HepG2 (cell line): ENCODE data around the gene SMIM12. TPM values are rescaled to one million over a fixed set of nuclear protein-coding genes. Genes with fewer than 3 reads are reported as not detected.

ENCODE experiments used
- ARNT2 ChIP-seq: sonication (generic); formaldehyde crosslinking; IDR thresholded peaks from 2 replicates; pipeline ENCODE4 v1.8.0; 2022; ENCODE audit warnings: mild to moderate bottlenecking, low read depth, missing genetic modification reagents, moderate library complexity
- JDP2 ChIP-seq: sonication (generic); formaldehyde crosslinking; IDR thresholded peaks from 2 replicates; pipeline ENCODE4 v1.8.1; 2022; ENCODE audit warnings: missing genetic modification reagents, borderline replicate concordance
- MBD4 ChIP-seq: IDR thresholded peaks from 2 replicates; pipeline ENCODE4 v1.6.1; 2012; ENCODE audit warnings: low read length, inconsistent platforms, borderline replicate concordance
- NFYB ChIP-seq: sonication (generic); formaldehyde crosslinking; IDR thresholded peaks from 2 replicates; pipeline ENCODE4 v1.4.0; 2020; ENCODE audit warnings: missing genetic modification reagents
- NPAS2 ChIP-seq: sonication (generic); formaldehyde crosslinking; IDR thresholded peaks from 2 replicates; pipeline ENCODE4 v1.8.0; 2022; ENCODE audit warnings: mild to moderate bottlenecking, missing genetic modification reagents, borderline replicate concordance
- PCBP1 ChIP-seq: fragments of 200-400 bp; formaldehyde crosslinking; IDR thresholded peaks from 2 replicates; pipeline ENCODE4 v1.6.1; 2017; ENCODE audit warnings: mild to moderate bottlenecking, low read depth, low read length, borderline replicate concordance
- RAD21 ChIP-seq: fragments of 450-650 bp; formaldehyde crosslinking; IDR thresholded peaks from 2 replicates; pipeline ENCODE4 v1.5.0; 2020; ENCODE audit warnings: mild to moderate bottlenecking
- RFX3 ChIP-seq: IDR thresholded peaks from 2 replicates; pipeline ENCODE4 v1.6.1; 2016; ENCODE audit warnings: missing biosample characterization, missing genetic modification reagents
- TBX2 ChIP-seq: sonication (generic); formaldehyde crosslinking; IDR thresholded peaks from 2 replicates; pipeline ENCODE4 v1.5.0; 2020; ENCODE audit warnings: missing genetic modification reagents, mild to moderate bottlenecking, borderline replicate concordance
- U2AF1 ChIP-seq: fragments of 200-400 bp; formaldehyde crosslinking; optimal IDR thresholded peaks from 2 replicates; pipeline ENCODE3; 2017; ENCODE audit warnings: mild to moderate bottlenecking, low read depth, low read length
- ZFP37 ChIP-seq: sonication (generic); formaldehyde crosslinking; IDR thresholded peaks from 2 replicates; pipeline ENCODE4 v1.4.0; 2020; ENCODE audit warnings: missing genetic modification reagents, borderline replicate concordance
- ZNF34 ChIP-seq: sonication (generic); formaldehyde crosslinking; IDR thresholded peaks from 2 replicates; pipeline ENCODE4 v1.4.0; 2020; ENCODE audit warnings: mild to moderate bottlenecking, missing genetic modification reagents, borderline replicate concordance
- ZNF550 ChIP-seq: sonication (generic); formaldehyde crosslinking; IDR thresholded peaks from 2 replicates; pipeline ENCODE4 v1.4.0; 2020; ENCODE audit warnings: mild to moderate bottlenecking, missing genetic modification reagents, borderline replicate concordance
- ZNF607 ChIP-seq: sonication (generic); formaldehyde crosslinking; IDR thresholded peaks from 2 replicates; pipeline ENCODE4 v1.5.1; 2020; ENCODE audit warnings: missing genetic modification reagents, mild to moderate bottlenecking, borderline replicate concordance
- ZNF672 ChIP-seq: sonication (generic); formaldehyde crosslinking; IDR thresholded peaks from 2 replicates; pipeline ENCODE4 v1.8.1; 2022; ENCODE audit warnings: missing genetic modification reagents
- polyA plus RNA-seq, 8 experiments: library from polyadenylated mRNA; depleted of rRNA in 3 of 8; stranded (reverse) in 7 of 8; unstranded in 1 of 8; fragments of >200 nt; fragmentation: Illumina TruSeq in 4 of 8; extraction: Trizol in 4 of 8; gene quantifications; 2 replicates each; pipeline versions ENCODE4 v1.2.1 to v1.2.3, GENCODE V29; 2011 to 2016; ENCODE audit warnings: low read depth in 4 of 8, missing spikeins in 1 of 8, mixed read lengths in 1 of 8; ENCODE audit not compliant: insufficient read depth in 1 of 8
- total RNA-seq, 5 experiments: library from RNA; depleted of rRNA; stranded (reverse); fragments of >200 nt; fragmentation: Illumina TruSeq; extraction: Trizol; gene quantifications; 2 replicates each; pipeline ENCODE4 v1.2.3, GENCODE V29; 2016; ENCODE audit warnings: low read depth in 1 of 5
- TF ChIP-seq, protein P1 (sequence below): sonication (generic); formaldehyde crosslinking; IDR thresholded peaks from 2 replicates; pipeline ENCODE4 v1.8.0; 2022; ENCODE audit warnings: mild to moderate bottlenecking, missing genetic modification reagents, borderline replicate concordance
- TF ChIP-seq, protein P2 (sequence below): sonication (generic); formaldehyde crosslinking; IDR thresholded peaks from 2 replicates; pipeline ENCODE4 v1.5.0; 2020; ENCODE audit warnings: missing genetic modification reagents
- TF ChIP-seq, protein P3 (sequence below): sonication (generic); formaldehyde crosslinking; IDR thresholded peaks from 2 replicates; pipeline ENCODE4 v1.4.0; 2020; ENCODE audit warnings: low read depth, missing genetic modification reagents
- TF ChIP-seq, protein P4 (sequence below): sonication (generic); formaldehyde crosslinking; IDR thresholded peaks from 2 replicates; pipeline ENCODE4 v1.4.0; 2020; ENCODE audit warnings: mild to moderate bottlenecking, missing genetic modification reagents
- TF ChIP-seq, protein P5 (sequence below): sonication (generic); formaldehyde crosslinking; IDR thresholded peaks from 2 replicates; pipeline ENCODE4 v1.8.1; 2023; ENCODE audit warnings: mild to moderate bottlenecking, missing genetic modification reagents

The SMIM12 gene
- total and polyA plus RNA-seq, 2 of the 13 experiments (the other 11 are each of a cell fraction or from before 2014, with no cell fraction given), result 20.1 to 41.3 TPM

DNA sequence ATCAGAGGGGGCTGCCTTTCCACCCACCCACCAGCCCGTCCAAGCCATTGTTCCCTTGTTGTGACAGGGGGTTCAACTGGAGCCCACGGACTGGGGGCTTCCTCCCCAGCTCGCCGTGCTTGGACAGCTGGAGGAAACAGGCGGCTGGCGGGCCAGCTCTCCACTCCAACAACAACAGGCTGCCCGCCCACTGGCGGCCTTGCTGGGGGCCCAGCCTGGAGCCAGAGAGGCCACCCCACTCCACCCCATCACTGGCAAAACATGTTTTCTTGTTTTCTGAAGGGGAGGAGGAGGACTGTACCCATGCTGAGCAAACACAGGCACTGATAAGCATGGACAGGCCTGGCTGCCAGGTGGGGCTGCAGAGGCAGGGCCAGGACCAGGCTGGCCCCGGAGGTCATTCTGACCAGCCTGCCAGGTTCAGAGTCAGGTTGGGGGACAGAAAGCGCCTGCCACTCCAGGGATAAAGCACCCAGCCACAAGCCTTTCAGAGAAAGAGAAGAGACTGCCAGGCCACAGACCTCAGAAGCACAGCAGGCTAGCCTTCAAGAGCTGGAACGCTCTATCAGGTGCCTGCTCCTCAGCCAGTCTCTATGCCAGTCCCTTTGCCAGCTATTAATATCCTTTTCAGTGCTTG is 34.0 kb downstream of the SMIM12 start (continued):
- TF ChIP-seq, protein P1, sequence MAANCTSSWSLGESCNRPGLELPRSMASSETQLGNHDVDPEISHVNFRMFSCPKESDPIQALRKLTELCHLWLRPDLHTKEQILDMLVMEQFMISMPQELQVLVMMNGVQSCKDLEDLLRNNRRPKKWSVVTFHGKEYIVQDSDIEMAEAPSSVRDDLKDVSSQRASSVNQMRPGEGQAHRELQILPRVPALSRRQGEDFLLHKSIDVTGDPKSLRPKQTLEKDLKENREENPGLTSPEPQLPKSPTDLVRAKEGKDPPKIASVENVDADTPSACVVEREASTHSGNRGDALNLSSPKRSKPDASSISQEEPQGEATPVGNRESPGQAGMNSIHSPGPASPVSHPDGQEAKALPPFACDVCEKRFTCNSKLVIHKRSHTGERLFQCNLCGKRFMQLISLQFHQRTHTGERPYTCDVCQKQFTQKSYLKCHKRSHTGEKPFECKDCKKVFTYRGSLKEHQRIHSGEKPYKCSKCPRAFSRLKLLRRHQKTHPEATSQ (CRISPR knock-in tag), result no peak
- TF ChIP-seq RFX3 (CRISPR knock-in tag), result no peak
- no peak for TF ChIP-seq ZNF672 (CRISPR knock-in tag)
- TF ChIP-seq, protein P2, sequence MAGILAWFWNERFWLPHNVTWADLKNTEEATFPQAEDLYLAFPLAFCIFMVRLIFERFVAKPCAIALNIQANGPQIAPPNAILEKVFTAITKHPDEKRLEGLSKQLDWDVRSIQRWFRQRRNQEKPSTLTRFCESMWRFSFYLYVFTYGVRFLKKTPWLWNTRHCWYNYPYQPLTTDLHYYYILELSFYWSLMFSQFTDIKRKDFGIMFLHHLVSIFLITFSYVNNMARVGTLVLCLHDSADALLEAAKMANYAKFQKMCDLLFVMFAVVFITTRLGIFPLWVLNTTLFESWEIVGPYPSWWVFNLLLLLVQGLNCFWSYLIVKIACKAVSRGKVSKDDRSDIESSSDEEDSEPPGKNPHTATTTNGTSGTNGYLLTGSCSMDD, result no peak
- no peak for TF ChIP-seq NPAS2 (CRISPR knock-in tag)
- TF ChIP-seq RAD21 (CRISPR knock-in tag), result no peak
- TF ChIP-seq ZNF607 (CRISPR knock-in tag), result no peak
- no peak for TF ChIP-seq ZNF550 (CRISPR knock-in tag)
- TF ChIP-seq TBX2 (CRISPR knock-in tag), result peak; percentile 84; the same call in 1 of the 2 replicates
- no peak for TF ChIP-seq NFYB (CRISPR knock-in tag)
- no peak for TF ChIP-seq PCBP1
- no peak for TF ChIP-seq ZFP37 (CRISPR knock-in tag)
- no peak for TF ChIP-seq ZNF34 (CRISPR knock-in tag)
- 0 out of 2 replicates have a peak, but pooled peaks have one; percentile 43 for TF ChIP-seq ARNT2 (CRISPR knock-in tag)
- TF ChIP-seq U2AF1, result no peak
- TF ChIP-seq JDP2 (CRISPR knock-in tag), result no peak
- TF ChIP-seq, protein P3, sequence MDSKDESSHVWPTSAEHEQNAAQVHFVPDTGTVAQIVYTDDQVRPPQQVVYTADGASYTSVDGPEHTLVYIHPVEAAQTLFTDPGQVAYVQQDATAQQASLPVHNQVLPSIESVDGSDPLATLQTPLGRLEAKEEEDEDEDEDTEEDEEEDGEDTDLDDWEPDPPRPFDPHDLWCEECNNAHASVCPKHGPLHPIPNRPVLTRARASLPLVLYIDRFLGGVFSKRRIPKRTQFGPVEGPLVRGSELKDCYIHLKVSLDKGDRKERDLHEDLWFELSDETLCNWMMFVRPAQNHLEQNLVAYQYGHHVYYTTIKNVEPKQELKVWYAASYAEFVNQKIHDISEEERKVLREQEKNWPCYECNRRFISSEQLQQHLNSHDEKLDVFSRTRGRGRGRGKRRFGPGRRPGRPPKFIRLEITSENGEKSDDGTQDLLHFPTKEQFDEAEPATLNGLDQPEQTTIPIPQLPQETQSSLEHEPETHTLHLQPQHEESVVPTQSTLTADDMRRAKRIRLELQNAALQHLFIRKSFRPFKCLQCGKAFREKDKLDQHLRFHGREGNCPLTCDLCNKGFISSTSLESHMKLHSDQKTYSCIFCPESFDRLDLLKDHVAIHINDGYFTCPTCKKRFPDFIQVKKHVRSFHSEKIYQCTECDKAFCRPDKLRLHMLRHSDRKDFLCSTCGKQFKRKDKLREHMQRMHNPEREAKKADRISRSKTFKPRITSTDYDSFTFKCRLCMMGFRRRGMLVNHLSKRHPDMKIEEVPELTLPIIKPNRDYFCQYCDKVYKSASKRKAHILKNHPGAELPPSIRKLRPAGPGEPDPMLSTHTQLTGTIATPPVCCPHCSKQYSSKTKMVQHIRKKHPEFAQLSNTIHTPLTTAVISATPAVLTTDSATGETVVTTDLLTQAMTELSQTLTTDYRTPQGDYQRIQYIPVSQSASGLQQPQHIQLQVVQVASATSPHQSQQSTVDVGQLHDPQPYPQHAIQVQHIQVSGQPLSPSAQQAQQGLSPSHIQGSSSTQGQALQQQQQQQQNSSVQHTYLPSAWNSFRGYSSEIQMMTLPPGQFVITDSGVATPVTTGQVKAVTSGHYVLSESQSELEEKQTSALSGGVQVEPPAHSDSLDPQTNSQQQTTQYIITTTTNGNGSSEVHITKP (CRISPR knock-in tag), result peak; percentile 20; the same call in 1 of the 2 replicates
- TF ChIP-seq, protein P4, sequence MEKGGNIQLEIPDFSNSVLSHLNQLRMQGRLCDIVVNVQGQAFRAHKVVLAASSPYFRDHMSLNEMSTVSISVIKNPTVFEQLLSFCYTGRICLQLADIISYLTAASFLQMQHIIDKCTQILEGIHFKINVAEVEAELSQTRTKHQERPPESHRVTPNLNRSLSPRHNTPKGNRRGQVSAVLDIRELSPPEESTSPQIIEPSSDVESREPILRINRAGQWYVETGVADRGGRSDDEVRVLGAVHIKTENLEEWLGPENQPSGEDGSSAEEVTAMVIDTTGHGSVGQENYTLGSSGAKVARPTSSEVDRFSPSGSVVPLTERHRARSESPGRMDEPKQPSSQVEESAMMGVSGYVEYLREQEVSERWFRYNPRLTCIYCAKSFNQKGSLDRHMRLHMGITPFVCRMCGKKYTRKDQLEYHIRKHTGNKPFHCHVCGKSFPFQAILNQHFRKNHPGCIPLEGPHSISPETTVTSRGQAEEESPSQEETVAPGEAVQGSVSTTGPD, result no peak
- TF ChIP-seq MBD4, result no peak
- TF ChIP-seq, protein P5, sequence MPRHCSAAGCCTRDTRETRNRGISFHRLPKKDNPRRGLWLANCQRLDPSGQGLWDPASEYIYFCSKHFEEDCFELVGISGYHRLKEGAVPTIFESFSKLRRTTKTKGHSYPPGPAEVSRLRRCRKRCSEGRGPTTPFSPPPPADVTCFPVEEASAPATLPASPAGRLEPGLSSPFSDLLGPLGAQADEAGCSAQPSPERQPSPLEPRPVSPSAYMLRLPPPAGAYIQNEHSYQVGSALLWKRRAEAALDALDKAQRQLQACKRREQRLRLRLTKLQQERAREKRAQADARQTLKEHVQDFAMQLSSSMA (CRISPR knock-in tag), result no peak
